Activated CD4-positive, alpha-beta memory T cell treated with anti-CD3 and anti-CD28 coated beads, Interleukin-2, amount 10 ng/mL, durations not matched to agents 7 days and 5 days (primary cell): ENCODE data around the gene HNRNPM. TPM values are rescaled to one million over a fixed set of nuclear protein-coding genes. Genes with fewer than 3 reads are reported as not detected.

Experiments
- CTCF ChIA-PET: fragments of 350-600 bp; sonication (Branson Sonifier 250); formaldehyde crosslinking; loops from one replicate; lab custom pipeline; 2021; ENCODE audit warnings: antibody characterized with exemption, inconsistent platforms; lab: Charles Lee
- POLR2A ChIA-PET: fragments of 350-600 bp; sonication (Branson Sonifier 250); formaldehyde crosslinking; loops from one replicate; lab custom pipeline; 2021; ENCODE audit warnings: antibody characterized with exemption; lab: Charles Lee
- DNase-seq: peaks from one replicate; pipeline ENCODE4 v3.0.0-alpha.2; 2020
- H3K27ac Mint-ChIP-seq: one replicate; pipeline ENCODE4 v1.8.0; 2021; ENCODE audit warnings: mild to moderate bottlenecking, mixed read lengths
- H3K27me3 Mint-ChIP-seq: one replicate; pipeline ENCODE4 v1.8.0; 2021; ENCODE audit warnings: mixed read lengths
- H3K36me3 Mint-ChIP-seq: one replicate; pipeline ENCODE4 v1.8.0; 2021; ENCODE audit warnings: low read depth, mixed read lengths
- H3K4me1 Mint-ChIP-seq: one replicate; pipeline ENCODE4 v1.8.0; 2021; ENCODE audit warnings: mixed read lengths
- H3K4me3 Mint-ChIP-seq: one replicate; pipeline ENCODE4 v1.8.0; 2021; ENCODE audit warnings: mild to moderate bottlenecking, mixed read lengths
- H3K9me3 Mint-ChIP-seq: one replicate; pipeline ENCODE4 v1.8.0; 2021; ENCODE audit warnings: mixed read lengths
- total RNA-seq, 2 experiments: library from RNA; stranded (reverse); gene quantifications; one replicate each; pipeline ENCODE4 v1.2.3, GENCODE V29; 2021

Gene HNRNPM
- total RNA-seq, 2 experiments from 2014 or later: 205 to 211 TPM

DNA sequence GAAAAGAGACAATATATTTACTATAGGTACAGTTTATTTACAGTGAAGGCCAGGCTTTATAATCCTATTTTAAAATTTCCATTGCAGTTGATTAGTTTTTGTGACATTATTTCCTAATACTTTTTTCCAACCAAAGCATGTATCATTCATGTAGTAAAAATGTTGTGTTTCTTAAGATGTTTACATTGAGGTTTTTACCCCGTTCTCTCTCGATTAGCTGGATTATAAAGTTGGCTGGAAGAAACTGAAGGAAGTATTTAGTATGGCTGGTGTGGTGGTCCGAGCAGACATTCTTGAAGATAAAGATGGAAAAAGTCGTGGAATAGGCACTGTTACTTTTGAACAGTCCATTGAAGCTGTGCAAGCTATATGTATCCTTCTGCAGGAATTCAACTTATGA lies 21.2 kb downstream of the HNRNPM start:
- ChIA-PET POLR2A (no interaction called here), CTCF (no interaction called here)
- no peak overlapping the region for H3K4me3 Mint-ChIP-seq
- no peaks in the 10 kb centered on the region for H3K27me3 Mint-ChIP-seq
- H3K9me3 Mint-ChIP-seq: no peaks in the 10 kb centered on the region
- peaks cover 30% of the 10 kb centered on the region for H3K4me1 Mint-ChIP-seq
- H3K27ac Mint-ChIP-seq: no peak overlapping the region
- H3K36me3 Mint-ChIP-seq: peaks cover 88% of the 10 kb centered on the region
- DNase-seq: no peak

DNA sequence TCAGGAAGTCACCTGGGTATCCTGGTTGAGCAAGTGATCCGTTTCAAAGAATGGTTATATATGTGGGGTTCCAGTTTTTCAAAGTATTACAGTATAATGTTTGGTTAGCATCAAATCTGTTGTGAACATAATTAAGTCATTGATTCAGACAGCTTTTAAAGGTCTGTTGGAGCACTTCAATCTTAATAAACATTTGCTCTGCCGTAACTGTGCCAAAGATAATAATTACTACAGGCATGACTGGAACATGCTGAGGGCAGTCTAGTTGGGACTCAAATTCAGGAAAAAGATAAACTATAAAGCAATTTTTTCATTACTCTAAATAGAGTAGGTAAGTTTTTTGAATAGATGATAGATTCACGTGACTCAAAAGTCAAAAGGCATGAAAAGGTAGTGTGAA lies 23.3 kb downstream of the HNRNPM start:
- POLR2A ChIA-PET: no interaction called here
- Mint-ChIP-seq H3K36me3 (peaks cover 86% of the 10 kb centered on the region), H3K9me3 (no peaks in the 10 kb centered on the region), H3K27me3 (no peaks in the 10 kb centered on the region), H3K4me1 (peaks cover 39% of the 10 kb centered on the region), H3K27ac (no peak overlapping the region), H3K4me3 (no peak overlapping the region)
- DNase-seq: no peak
- CTCF ChIA-PET: no interaction called here

DNA sequence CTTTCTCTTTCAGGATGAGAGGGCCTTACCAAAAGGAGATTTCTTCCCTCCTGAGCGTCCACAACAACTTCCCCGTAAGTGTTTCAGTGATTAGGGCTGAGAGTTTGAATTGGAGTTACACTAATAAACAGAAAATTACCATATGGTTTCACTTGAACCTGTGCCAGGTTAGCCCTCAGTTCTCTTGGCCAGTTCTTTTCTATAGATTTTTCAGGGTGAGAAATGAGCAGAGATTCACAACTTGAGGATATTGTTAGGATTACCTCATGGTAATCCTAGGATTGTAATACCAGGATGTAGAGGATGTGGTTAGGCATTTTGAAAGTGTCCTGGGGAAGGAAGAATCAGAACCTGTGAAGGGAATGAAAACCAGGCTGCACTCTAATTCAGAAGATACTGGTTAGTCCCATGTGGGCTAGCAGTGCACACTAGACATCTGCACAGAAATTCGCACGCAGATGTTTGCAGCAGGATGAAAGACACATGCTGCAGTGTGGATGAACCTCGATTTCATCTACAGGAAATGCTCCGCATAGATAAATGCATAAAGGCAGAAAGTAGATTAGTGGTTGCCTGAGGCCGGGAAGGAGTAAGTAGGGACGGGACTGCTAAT lies 24.1 kb downstream of the HNRNPM start:
- Mint-ChIP-seq H3K4me3 (no peak overlapping the region), H3K9me3 (no peaks in the 10 kb centered on the region), H3K27ac (peak overlapping the region; percentile 28), H3K36me3 (peaks cover 86% of the 10 kb centered on the region), H3K4me1 (peaks cover 45% of the 10 kb centered on the region), H3K27me3 (no peaks in the 10 kb centered on the region)
- POLR2A ChIA-PET: no interaction called here
- CTCF ChIA-PET: no interaction called here
- DNase-seq: no peak

DNA sequence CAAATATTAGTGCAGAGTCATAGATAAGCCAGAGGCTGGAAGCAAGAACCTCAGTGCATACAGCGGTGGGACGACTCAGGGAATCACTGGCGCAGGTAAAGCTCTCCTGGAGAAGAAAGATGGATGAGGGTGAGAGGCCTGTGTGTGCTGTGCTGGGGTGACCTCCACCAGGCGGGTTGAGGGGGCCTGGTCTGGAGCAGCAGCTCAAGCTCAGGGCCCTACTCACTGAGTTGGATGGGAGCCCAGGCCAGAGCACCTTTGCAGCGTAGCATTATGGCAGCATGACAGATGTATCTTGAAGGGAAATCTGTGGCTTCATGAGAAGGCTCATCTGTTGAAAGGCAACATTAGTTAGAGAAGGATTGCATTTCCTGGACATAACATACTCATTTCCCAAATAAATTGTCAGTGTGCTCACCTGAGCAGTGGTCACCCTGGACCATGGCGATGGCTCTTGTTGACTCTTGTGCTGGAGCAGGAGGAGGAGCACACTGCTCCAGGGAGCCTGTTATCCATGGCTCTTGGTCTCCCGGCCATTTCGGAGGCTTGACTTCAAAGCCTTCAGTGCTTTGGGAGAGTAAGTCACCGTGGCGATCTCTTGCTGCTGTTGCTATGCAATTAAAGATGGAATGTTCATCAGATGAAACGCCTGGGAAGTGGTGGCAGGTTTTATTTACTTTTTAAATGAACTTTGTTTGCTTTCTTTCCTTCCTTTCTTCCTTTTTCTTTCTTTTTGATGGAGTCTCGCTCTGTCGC lies 25.0 kb downstream of the HNRNPM start:
- H3K9me3 Mint-ChIP-seq: no peaks in the 10 kb centered on the region
- DNase-seq: no peak
- H3K36me3 Mint-ChIP-seq: peaks cover 87% of the 10 kb centered on the region
- CTCF ChIA-PET: no interaction called here
- H3K4me1 Mint-ChIP-seq: peaks cover 51% of the 10 kb centered on the region
- H3K27ac Mint-ChIP-seq: no peak overlapping the region
- POLR2A ChIA-PET: interaction anchor here (1.0 to 2.2 kb wide), 4 partner anchors 11 to 25 kb away, joined by 3 to 8 read pairs (median 6); no protein-coding TSS in a partner anchor
- H3K27me3 Mint-ChIP-seq: no peaks in the 10 kb centered on the region
- no peak overlapping the region for H3K4me3 Mint-ChIP-seq

DNA sequence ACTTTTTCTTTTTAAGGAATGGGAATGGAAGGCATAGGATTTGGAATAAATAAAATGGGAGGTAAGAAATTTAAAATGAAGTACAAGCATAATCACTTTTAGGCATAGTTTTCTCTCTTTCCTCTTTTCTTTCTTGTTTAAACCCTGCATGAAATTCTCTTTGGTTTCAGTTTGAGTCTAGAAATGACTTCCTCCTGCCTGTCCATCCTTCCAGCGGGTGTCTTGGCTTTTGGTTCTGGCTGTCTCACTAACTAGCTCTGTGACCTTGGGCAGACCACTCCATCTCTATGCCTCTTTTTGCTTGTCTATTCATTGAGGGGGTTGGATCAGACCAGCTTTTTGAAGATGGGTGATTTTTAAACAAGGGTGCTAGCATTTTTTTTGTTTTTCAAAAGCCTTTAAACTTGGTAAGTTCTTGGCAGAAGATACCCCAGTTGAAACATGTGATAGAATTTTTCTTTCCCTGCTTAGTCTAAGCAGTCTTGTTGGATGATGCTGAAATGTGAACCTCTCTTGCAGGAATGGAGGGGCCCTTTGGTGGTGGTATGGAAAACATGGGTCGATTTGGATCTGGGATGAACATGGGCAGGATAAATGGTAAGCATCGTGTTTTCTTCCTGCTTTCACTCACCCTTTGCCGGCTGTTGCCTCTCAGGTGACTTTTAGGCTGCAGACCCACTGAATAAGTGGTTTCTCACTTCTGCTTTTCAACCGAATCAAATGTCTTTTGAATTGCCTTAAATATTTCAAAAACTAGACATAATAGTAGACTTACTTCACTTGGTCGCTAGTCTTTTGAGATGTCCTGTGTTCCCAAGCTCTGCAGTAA lies 29.1 kb downstream of the HNRNPM start:
- Mint-ChIP-seq H3K9me3 (no peaks in the 10 kb centered on the region), H3K4me3 (no peak overlapping the region), H3K27me3 (no peaks in the 10 kb centered on the region), H3K27ac (peak overlapping the region; percentile 65), H3K4me1 (peaks cover 67% of the 10 kb centered on the region), H3K36me3 (peaks cover 84% of the 10 kb centered on the region)
- POLR2A ChIA-PET: no interaction called here
- CTCF ChIA-PET: interaction anchor here (1.0 kb wide), 2 partner anchors 11 to 107 kb away, joined by 3 to 4 read pairs; no protein-coding TSS in a partner anchor
- DNase-seq: no peak

DNA sequence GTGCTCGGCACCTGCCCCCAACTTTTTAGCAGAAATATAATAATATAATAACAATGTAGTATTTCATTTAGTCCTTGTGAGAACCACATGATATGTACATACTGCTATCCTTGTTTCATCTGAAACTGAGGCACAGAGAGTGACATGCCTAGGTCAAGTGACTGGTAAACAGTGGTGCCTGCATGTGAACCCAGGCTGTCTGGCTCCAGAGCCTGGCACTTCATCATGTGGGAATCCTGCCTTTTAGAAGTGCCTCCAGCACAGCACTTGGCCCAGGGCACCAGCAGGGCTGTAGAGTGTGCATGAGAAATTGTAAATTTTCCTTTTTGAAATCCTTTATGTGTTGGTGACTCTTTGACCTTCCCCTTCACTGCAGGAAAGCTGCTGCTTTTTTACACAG lies 30.2 kb downstream of the HNRNPM start:
- ChIA-PET CTCF (no interaction called here), POLR2A (interaction anchor here (1.3 kb wide), 1 partner anchor 12 kb away, joined by 4 read pairs; no protein-coding TSS in a partner anchor)
- no peak for DNase-seq
- peaks cover 77% of the 10 kb centered on the region for H3K36me3 Mint-ChIP-seq
- no peak overlapping the region for H3K4me3 Mint-ChIP-seq
- no peak overlapping the region for H3K27ac Mint-ChIP-seq
- H3K27me3 Mint-ChIP-seq: no peaks in the 10 kb centered on the region
- H3K9me3 Mint-ChIP-seq: no peaks in the 10 kb centered on the region
- peaks cover 63% of the 10 kb centered on the region for H3K4me1 Mint-ChIP-seq

DNA sequence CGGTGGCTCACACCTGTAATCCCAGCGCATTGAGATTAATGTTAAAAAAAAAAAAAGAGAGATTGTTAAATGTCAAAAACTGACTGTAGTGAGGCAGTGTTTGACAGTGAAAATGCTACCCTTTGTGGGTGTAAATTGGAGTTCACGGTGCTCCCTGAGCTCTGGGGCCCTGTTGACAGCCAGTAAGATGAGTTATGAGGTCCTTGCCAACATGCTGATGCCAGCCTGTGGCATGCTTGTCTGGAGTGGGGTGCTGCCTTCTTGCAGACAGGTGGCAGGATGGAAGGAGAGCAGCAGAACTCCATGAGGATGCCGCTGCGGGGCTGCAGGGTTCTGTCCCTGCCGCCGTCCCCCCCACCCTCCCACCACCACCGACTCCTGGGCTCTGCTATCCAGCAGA lies 31.7 kb downstream of the HNRNPM start:
- DNase-seq: no peak
- Mint-ChIP-seq H3K36me3 (peaks cover 73% of the 10 kb centered on the region), H3K9me3 (no peaks in the 10 kb centered on the region), H3K4me3 (no peak overlapping the region), H3K27ac (no peak overlapping the region), H3K4me1 (peaks cover 64% of the 10 kb centered on the region), H3K27me3 (no peaks in the 10 kb centered on the region)
- ChIA-PET POLR2A (no interaction called here), CTCF (no interaction called here)

DNA sequence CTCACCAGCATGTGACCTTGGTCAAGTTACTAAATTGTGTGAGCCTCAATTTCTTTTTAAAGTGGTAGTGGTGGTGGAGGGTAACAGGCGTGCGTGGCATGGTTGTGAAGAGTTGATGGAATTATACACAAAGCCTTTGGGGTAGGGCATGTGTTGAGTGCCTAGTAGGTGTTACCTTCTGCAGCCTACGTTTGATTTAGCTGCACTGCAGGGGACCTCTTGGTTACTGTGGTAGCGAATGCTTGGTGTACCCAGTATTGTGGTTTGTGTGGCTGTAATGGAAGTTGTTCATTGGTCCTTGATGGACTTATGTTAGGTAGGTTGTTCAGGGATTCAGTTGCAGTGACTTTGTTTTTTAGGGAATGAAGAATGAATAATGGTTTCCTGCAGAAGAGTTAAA lies 33.1 kb downstream of the HNRNPM start:
- Mint-ChIP-seq H3K27ac (peak overlapping the region; percentile 50), H3K9me3 (no peaks in the 10 kb centered on the region), H3K27me3 (no peaks in the 10 kb centered on the region), H3K36me3 (peaks cover 78% of the 10 kb centered on the region), H3K4me1 (peaks cover 55% of the 10 kb centered on the region), H3K4me3 (no peak overlapping the region)
- ChIA-PET CTCF (interaction anchor here (2.2 kb wide), 1 partner anchor 9 kb away, joined by 5 read pairs; no protein-coding TSS in a partner anchor), POLR2A (interaction anchor here (0.9 to 1.4 kb wide), 2 partner anchors 9 to 25 kb away, joined by 3 read pairs; no protein-coding TSS in a partner anchor)
- DNase-seq: no peak

DNA sequence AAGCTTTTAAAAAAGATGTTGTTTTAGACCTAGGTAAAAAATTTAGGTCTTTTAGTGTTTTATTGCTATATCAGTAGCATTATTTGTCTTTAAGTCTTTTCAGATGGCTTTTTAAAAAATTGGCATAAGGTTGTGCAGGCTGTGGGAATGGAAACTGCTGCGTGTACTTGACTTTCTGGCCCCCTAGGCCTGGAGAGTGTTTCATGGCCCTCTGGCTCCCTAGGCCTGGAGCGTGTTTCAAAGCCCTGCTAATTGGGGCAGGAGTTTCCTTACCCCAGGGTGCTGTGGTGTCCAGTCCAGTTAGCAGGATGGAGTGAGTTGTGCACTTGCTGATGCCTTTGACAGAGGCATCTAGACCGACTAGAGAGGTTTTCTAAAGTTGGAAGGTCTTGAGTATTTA lies 33.8 kb downstream of the HNRNPM start:
- H3K27ac Mint-ChIP-seq: peak overlapping the region; percentile 66
- H3K36me3 Mint-ChIP-seq: peaks cover 78% of the 10 kb centered on the region
- H3K27me3 Mint-ChIP-seq: no peaks in the 10 kb centered on the region
- H3K4me3 Mint-ChIP-seq: no peak overlapping the region
- DNase-seq: no peak
- ChIA-PET CTCF (interaction anchor here (2.2 kb wide), 1 partner anchor 9 kb away, joined by 5 read pairs; no protein-coding TSS in a partner anchor), POLR2A (interaction anchor here (0.7 to 1.4 kb wide), 2 partner anchors 25 to 34 kb away, joined by 3 read pairs; no protein-coding TSS in a partner anchor)
- H3K9me3 Mint-ChIP-seq: no peaks in the 10 kb centered on the region
- peaks cover 50% of the 10 kb centered on the region for H3K4me1 Mint-ChIP-seq

DNA sequence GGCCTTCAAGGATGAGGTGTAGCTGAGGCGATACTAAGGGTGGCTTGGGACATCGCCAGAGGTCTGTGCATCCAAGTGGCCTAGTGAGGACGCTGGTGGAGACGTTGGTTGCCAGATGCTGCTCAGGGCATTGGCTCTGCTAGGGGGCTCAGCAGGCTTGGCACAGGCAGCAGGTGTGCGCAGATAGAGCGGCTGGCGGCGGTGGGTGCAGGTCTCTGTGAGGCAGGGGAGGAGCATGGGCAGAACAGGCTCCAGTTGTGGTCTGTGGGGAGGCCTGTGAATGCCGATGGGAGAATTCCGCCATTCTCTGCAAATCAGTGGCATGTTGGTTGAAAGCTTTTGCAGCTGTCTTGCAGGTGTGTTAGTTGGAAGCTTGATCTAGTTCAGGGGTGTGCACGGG lies 36.4 kb downstream of the HNRNPM start:
- ChIA-PET CTCF (interaction anchor here (1.0 to 1.3 kb wide), 2 partner anchors 25 to 100 kb away, joined by 4 read pairs; no protein-coding TSS in a partner anchor), POLR2A (interaction anchor here (0.8 to 2.6 kb wide), 2 partner anchors 10 to 32 kb away, joined by 3 to 8 read pairs; no protein-coding TSS in a partner anchor)
- Mint-ChIP-seq H3K36me3 (peaks cover 76% of the 10 kb centered on the region), H3K4me1 (peaks cover 46% of the 10 kb centered on the region), H3K4me3 (no peak overlapping the region), H3K9me3 (no peaks in the 10 kb centered on the region), H3K27ac (peak overlapping the region; percentile 37), H3K27me3 (no peaks in the 10 kb centered on the region)
- DNase-seq: no peak

DNA sequence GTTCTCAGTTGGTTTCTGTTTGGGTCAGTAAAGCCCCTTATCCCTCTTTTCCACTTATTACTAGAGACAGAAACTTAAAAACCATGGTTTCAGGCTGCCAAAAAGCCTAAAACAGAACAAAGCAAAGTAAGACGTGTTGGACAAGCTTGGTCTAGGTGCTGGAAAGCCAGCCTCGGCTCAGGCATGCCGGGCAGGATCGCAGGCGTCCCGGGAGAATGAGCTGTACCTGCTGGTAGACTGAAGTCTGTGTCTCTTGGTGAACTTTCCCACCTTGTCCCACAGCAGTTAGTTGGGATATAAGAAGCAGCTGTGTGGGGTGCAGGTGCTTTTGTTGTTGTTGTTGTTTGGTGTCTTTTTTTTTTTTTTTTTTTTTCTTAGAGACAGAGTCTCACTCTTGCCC lies 36.8 kb downstream of the HNRNPM start:
- DNase-seq: no peak
- CTCF ChIA-PET: interaction anchor here (1.0 to 1.5 kb wide), 3 partner anchors 24 to 99 kb away, joined by 3 to 4 read pairs (median 4); no protein-coding TSS in a partner anchor
- H3K27me3 Mint-ChIP-seq: no peaks in the 10 kb centered on the region
- H3K4me3 Mint-ChIP-seq: no peak overlapping the region
- H3K9me3 Mint-ChIP-seq: no peaks in the 10 kb centered on the region
- peak overlapping the region; percentile 6 for H3K27ac Mint-ChIP-seq
- POLR2A ChIA-PET: interaction anchor here (0.8 to 2.6 kb wide), 2 partner anchors 11 to 32 kb away, joined by 3 to 8 read pairs; no protein-coding TSS in a partner anchor
- peaks cover 47% of the 10 kb centered on the region for H3K4me1 Mint-ChIP-seq
- H3K36me3 Mint-ChIP-seq: peaks cover 77% of the 10 kb centered on the region

DNA sequence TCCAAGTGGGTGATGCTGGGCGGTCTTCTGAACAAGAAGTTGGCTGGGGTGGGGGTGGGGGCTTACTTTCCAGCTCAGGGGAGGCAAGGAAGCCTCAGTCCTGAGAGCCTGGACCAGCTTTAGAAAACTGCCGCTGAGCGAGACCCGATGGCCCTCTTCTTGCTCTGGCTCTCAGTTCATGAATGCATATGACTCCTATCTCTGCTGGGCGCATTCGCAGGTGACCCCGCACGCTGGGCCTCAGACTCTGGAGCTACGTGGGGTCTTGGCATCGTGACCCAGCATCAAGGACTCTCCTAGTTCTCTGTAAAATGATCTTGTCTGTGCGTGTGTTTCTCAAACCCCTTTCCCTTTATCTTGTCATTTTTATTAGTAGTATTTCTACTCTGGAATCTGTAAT lies 37.9 kb downstream of the HNRNPM start:
- H3K4me3 Mint-ChIP-seq: no peak overlapping the region
- H3K27me3 Mint-ChIP-seq: no peaks in the 10 kb centered on the region
- no peaks in the 10 kb centered on the region for H3K9me3 Mint-ChIP-seq
- peaks cover 80% of the 10 kb centered on the region for H3K36me3 Mint-ChIP-seq
- CTCF ChIA-PET: interaction anchor here (1.1 to 1.5 kb wide), 2 partner anchors 36 to 69 kb away, joined by 3 read pairs; partner anchors contain the start of gene MARCHF2
- DNase-seq: no peak
- peaks cover 48% of the 10 kb centered on the region for H3K4me1 Mint-ChIP-seq
- POLR2A ChIA-PET: interaction anchor here (0.7 to 1.0 kb wide), 2 partner anchors 12 to 38 kb away, joined by 3 to 6 read pairs; partner anchors contain the start of gene HNRNPM
- no peak overlapping the region for H3K27ac Mint-ChIP-seq
